NCI-H1105 treated with DMSO at 0.1 percent for 48 hours (cell line): Measurements from ENCODE around the gene RHBDL1.
A peak's percentile ranks its signal among the peaks of the same experiment; 100 is the strongest.

Experiments used
- DNase-seq: peaks from one replicate; lab custom pipeline; 2025; lab: John Stamatoyannopoulos, UW

Gene RHBDL1

DNA sequence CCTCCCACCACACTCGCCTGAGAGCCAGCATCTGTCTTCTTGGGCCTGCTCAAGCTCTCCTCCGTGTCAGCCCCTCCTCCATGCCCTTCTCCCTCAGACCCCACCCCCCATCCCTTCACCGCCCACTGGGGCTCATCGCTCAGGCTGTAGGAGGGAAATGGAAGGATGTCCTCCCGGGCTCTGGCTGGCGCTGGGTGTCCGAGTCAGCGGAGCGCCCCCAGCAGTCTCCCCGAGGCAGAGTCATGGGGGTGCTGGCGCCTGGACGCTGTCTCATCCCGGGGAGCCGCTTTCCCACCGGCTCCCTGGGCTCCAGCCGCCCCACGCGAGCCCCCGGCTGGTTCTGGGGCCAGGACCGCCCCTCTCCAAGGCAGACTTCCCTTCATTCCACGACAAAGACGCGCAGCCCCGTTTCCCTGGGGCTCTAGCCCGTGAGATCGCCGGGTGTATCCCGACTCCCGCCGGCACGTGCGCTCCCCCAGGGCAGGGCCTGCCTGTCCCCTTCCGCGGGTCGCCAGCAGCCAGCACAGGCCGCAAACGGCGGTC is 45.0 kb downstream of the RHBDL1 start:
- peak; percentile 18 for DNase-seq

GRCh38 chr16:720990-721764 is 45.7 kb downstream of the RHBDL1 start, which contains the start of gene ANTKMT:
TSS of gene ANTKMT (plus strand) at chr16:721146. CDS start at chr16:721275, 129 bp downstream.
- peak; percentile 61 for DNase-seq

GRCh38 chr16:721765-722540 is 46.5 kb downstream of the RHBDL1 start:
- no peak for DNase-seq

- no peak for DNase-seq
These were observed 47.6 kb downstream of the RHBDL1 start for GRCh38 chr16:722835-723633.

DNA sequence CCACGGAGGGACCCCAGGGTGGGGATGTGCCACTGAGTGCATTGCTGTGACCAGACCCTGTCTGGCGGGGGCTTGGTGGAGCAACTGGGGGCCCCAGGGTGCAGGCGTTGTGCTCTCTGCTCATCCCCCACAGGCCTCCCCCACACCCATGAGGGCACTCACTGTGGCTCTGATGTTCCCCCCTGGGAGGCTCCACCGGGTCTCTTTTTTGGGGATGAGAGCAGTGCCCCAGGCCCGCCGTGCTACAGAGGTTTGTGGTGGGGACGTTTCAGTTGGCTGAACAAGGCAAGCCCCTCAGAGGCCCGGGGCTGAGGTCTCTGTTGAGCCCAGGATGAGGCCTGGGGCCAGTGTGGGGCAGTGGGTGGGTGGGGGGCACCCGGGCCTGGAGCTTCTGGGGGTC is 48.2 kb downstream of the RHBDL1 start:
- no peak for DNase-seq

GRCh38 chr16:724188-725040 is 48.9 kb downstream of the RHBDL1 start:
- no peak for DNase-seq

- no peak for DNase-seq
These were observed 49.5 kb downstream of the RHBDL1 start for GRCh38 chr16:725041-725376.

DNA sequence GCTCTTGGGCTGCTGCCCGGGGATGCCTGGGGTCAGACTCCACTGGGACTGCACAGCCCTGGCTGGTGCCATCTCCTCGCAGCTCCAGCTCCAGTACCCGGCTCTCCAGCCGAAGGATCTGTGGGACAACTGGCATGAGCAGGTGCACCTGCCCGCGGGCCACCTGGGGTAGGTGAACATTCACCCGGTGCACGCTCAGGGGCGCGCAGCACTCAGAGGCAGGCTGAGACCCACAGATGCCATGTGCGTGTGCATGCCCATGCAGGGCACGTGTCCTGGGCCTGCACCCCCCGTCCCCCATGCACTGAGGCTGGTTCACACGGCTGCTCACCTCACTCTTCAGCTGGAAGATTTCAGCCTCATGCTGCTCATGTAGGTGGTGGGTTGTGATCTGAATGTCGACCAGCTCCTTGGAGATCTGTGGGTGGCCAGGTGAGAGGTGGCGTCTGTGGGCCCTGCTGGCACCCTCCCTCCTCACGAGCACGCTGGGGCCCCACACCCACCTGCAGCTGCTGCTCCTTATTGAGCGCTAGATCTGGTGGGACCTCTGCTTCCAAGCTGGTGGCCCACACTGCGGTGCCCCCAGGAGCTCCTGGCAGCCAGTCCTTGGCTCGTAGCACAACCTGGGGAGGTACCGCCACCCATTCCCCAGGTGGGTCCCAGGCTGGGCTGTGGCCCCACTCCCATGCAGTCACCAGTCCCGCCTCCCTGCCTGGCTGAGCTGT is 50.2 kb downstream of the RHBDL1 start:
- no peak for DNase-seq

GRCh38 chr16:726188-726437 is 50.6 kb downstream of the RHBDL1 start:
- DNase-seq = no peak

GRCh38 chr16:726438-727290 is 51.2 kb downstream of the RHBDL1 start, which contains the start of the genes CCDC78 and HAGHL:
TSS of gene CCDC78 (minus strand) at chr16:726443. CDS start at chr16:726367, 76 bp downstream.
TSS of gene HAGHL (plus strand) at chr16:727106. CDS start at chr16:727510, 404 bp downstream.
- no peak for DNase-seq

GRCh38 chr16:727291-727977 is 52.0 kb downstream of the RHBDL1 start:
- DNase-seq = no peak
